GM06990 (cell line): ENCODE data around the gene RCBTB2.

Experiments used
- DNase-seq: peaks from one replicate; pipeline ENCODE4 v3.0.0-alpha.2; 2011; ENCODE audit not compliant: insufficient read length; ENCODE audit errors: extremely low read depth
- H3K27me3 ChIP-seq: replicated peaks from 2 replicates; pipeline ENCODE4 v1.6.0; 2011; ENCODE audit warnings: low read length; ENCODE audit not compliant: control insufficient read depth, insufficient read depth
- H3K36me3 ChIP-seq: 2 replicates; pipeline ENCODE4 v1.5.1; 2011; ENCODE audit warnings: low read length; ENCODE audit not compliant: control insufficient read depth, insufficient read depth
- H3K4me3 ChIP-seq: replicated peaks from 2 replicates; pipeline ENCODE4 v1.5.1; 2011; ENCODE audit warnings: low read depth, mild to moderate bottlenecking, control low read depth, low read length
- TF ChIP-seq, protein P1 (sequence below): IDR thresholded peaks from 2 replicates; pipeline ENCODE4 v1.5.1; 2011; ENCODE audit warnings: low read length, control low read depth, mild to moderate bottlenecking, inconsistent platforms; ENCODE audit not compliant: insufficient read depth, poor library complexity, severe bottlenecking

Gene RCBTB2

DNA sequence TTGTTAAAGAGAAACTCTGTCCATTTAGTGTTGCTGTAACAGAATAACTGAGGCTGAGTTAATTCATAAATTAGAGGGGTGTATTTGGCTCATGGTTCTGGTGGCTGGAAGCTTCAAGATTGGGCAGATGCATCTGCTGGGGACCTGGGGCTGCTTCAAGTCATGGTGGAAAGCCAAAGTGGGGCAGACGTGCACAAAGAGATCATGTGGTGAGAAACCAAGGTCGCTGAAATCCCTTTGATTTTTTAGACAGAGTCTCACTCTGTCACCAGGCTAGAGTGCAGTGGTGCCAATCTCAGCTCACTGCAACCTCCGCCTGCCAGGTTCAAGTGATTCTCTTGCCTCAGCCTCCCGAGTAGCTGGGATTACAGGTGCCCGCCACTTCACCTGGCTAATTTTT, 46.0 kb downstream of the RCBTB2 start:
- no peak for DNase-seq
- no peaks in the 10 kb centered on the region for H3K27me3 ChIP-seq
- TF ChIP-seq, protein P1, sequence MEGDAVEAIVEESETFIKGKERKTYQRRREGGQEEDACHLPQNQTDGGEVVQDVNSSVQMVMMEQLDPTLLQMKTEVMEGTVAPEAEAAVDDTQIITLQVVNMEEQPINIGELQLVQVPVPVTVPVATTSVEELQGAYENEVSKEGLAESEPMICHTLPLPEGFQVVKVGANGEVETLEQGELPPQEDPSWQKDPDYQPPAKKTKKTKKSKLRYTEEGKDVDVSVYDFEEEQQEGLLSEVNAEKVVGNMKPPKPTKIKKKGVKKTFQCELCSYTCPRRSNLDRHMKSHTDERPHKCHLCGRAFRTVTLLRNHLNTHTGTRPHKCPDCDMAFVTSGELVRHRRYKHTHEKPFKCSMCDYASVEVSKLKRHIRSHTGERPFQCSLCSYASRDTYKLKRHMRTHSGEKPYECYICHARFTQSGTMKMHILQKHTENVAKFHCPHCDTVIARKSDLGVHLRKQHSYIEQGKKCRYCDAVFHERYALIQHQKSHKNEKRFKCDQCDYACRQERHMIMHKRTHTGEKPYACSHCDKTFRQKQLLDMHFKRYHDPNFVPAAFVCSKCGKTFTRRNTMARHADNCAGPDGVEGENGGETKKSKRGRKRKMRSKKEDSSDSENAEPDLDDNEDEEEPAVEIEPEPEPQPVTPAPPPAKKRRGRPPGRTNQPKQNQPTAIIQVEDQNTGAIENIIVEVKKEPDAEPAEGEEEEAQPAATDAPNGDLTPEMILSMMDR = no peak
- H3K36me3 ChIP-seq = no peaks in the 10 kb centered on the region; the same call in none of the 2 replicates
- no peak overlapping the region for H3K4me3 ChIP-seq

DNA sequence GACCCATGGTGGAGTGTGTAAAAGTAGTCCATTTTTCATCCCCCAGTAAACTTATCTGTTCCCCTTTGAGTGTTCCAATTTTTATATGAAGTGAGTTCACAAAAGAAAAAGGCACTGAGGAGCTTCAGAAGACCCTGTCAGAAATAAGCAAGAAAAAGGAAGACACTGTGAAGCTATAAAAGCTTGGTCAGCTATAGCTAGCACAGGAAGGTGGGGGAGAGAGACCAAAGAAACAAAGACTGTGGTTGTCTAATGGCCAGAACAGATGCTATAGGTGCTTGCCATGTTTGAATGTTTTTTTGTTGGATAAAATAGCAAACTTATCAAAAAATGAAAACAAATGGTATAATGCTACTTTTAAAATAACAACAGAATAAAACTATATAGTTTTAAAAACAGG, 46.5 kb downstream of the RCBTB2 start:
- H3K27me3 ChIP-seq = no peaks in the 10 kb centered on the region
- H3K4me3 ChIP-seq = no peak overlapping the region
- DNase-seq = no peak
- H3K36me3 ChIP-seq = no peaks in the 10 kb centered on the region; the same call in none of the 2 replicates
- TF ChIP-seq, protein P1 = no peak

DNA sequence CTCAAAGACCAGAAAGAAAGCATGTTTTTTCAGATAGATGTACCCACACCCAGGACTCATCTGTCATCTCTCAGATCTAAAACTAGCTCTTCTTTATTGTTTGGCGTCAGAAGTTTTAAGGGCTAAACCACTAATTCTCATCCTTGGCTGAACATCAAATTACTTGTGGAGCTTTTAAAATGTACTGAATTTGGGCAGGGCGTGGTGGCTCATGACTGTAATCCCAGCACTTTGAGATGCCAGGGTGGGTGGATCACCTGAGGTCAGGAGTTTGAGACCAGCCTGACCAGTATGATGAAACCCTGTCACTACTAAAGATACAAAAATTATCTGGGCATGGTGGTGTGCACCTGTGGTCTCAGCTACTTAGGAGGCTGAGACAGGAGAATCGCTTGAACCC, 47.4 kb downstream of the RCBTB2 start:
- Histone ChIP-seq H3K36me3 (no peaks in the 10 kb centered on the region; the same call in none of the 2 replicates), H3K27me3 (no peaks in the 10 kb centered on the region), H3K4me3 (no peak overlapping the region)
- no peak for DNase-seq
- TF ChIP-seq, protein P1 = no peak

DNA sequence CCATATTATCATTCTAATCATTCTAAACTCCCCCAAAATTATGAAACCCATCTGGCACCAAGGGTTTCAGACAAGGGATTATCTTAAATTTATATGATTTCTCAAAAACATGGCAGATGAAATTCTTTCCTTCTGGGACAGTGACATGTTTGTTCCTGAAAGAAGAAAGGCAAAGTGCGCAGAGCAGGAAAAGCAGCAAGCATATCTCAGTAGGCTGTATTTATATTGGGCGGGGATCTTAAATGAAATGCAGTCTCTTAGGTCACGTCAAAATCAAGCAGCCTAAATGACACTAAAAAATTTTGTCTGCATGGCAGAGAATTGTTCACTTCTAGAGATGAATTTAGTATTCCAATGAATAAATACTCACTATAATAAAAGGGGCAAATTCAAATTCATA, 49.3 kb downstream of the RCBTB2 start:
- no peaks in the 10 kb centered on the region for H3K27me3 ChIP-seq
- H3K4me3 ChIP-seq = no peak overlapping the region
- TF ChIP-seq, protein P1 = no peak
- no peak for DNase-seq
- H3K36me3 ChIP-seq = peaks cover 1% of the 10 kb centered on the region

DNA sequence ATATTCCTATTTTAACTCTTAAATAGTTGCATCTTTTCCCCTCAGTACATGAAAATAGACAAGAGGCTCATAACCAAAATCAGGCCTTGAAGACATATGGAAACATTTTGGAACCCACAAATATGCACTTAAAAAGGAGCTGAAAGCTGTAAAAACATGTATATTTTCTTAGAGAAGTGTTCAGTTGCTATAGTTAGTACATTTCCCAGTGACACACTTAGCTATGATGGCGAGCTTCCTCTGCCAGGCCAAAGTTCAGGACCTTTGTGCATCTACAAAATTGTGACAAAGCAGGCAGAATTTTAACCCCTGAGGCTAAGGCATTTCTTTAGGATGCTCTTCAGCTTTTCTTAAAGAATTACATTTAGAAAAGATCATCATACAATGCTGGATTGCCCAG, 54.5 kb downstream of the RCBTB2 start:
- TF ChIP-seq, protein P1 = no peak
- peaks cover 1% of the 10 kb centered on the region for H3K36me3 ChIP-seq
- no peak for DNase-seq
- H3K27me3 ChIP-seq = no peaks in the 10 kb centered on the region
- H3K4me3 ChIP-seq = no peak overlapping the region

DNA sequence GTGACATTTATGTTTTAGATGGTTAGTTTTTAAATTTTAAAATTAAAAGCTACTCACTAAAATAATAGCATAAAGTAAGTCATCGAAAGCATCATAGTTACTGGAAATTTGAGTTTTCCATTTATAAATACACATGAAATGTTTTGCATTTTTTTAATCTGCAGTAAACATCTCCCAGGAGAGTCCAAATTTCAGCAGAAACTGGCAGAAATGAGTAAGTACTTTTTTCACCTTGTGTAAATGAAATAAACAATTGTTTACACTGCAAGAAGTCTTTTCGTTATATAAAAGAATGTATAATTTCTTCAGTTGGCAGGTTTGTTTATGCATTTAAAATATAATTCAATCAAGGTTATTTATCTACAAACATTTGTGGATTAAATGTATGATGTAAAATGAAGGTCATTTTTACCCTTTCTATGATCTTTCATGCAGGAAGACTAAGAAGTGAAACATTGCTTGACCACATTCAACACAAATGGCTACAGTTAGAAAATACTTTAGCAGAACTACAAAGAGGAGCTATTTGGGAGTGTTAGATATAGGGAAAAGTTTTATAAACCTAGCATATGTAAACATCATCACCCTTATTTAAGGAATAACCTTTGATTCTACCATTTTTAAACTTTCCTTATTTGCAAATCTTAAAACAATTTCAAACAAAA, 55.6 kb downstream of the RCBTB2 start:
- Histone ChIP-seq H3K36me3 (peaks cover 1% of the 10 kb centered on the region), H3K4me3 (peak overlapping the region; percentile 6), H3K27me3 (no peaks in the 10 kb centered on the region)
- TF ChIP-seq, protein P1 = no peak
- DNase-seq = no peak
